GM12878 (cell line): ENCODE measurements around the gene DENND1B. TPM values are rescaled to one million over a fixed set of nuclear protein-coding genes. Genes with fewer than 3 reads are reported as not detected.

ENCODE experiments used
- ATAC-seq: fragments of 200-7000 bp; cut with Tn5 transposase; 3 replicates; pipeline ENCODE4 v1.9.1; 2020; ENCODE audit warnings: mild to moderate bottlenecking, moderate library complexity
- BruUV-seq: library from RNA; stranded (reverse); fragments of 400-500 nt; replicated peaks from 2 replicates; lab custom pipeline; 2021; lab: Mats Ljungman, UMichigan
- CTCF ChIA-PET: fragments of 300-600 bp; sonication (Branson Sonifier 250); formaldehyde crosslinking; extraction: SDS; loops from one replicate; lab custom pipeline; 2021; ENCODE audit warnings: inconsistent platforms; lab: Yijun Ruan, JAX
- POLR2A ChIA-PET: fragments of 350-600 bp; formaldehyde crosslinking; extraction: SDS; loops from one replicate; lab custom pipeline; 2021; ENCODE audit warnings: inconsistent platforms; lab: Charles Lee
- RAD21 ChIA-PET: fragments of 300-600 bp; sonication (Branson Sonifier 250); formaldehyde crosslinking; loops from one replicate; lab custom pipeline; 2023; ENCODE audit warnings: antibody characterized with exemption; ENCODE audit not compliant: unreplicated experiment; lab: Charles Lee
- SMC1A ChIA-PET: fragments of 300-600 bp; sonication (Branson Sonifier 250); formaldehyde crosslinking; loops from one replicate; lab custom pipeline; 2023; ENCODE audit not compliant: unreplicated experiment, uncharacterized antibody; lab: Charles Lee
- DNase-seq: peaks from one replicate; pipeline ENCODE4 v3.0.0-alpha.2; 2011; ENCODE audit warnings: low read depth, low spot score
- FAIRE-seq: peaks from 3 replicates; lab custom pipeline; 2011; peaks lifted over from hg19 to GRCh38; lab: Jason Lieb, UNC
- H2AFZ ChIP-seq: 2 replicates; pipeline ENCODE4 v1.6.0; 2011; ENCODE audit warnings: low read depth, low read length, control low read depth; ENCODE audit not compliant: control insufficient read depth
- H3K27ac ChIP-seq: 2 replicates; pipeline ENCODE4 v1.5.1; 2011; ENCODE audit warnings: control low read depth; ENCODE audit not compliant: control insufficient read depth, insufficient read depth
- H3K27me3 ChIP-seq, 2 experiments: replicated peaks in 1 of 2; 2 replicates each; pipeline versions ENCODE4 v1.6.0 to v1.6.1; 2011; ENCODE audit warnings: low read length in 1 of 2; ENCODE audit not compliant: control insufficient read depth in 2 of 2, insufficient read depth in 2 of 2
- H3K36me3 ChIP-seq, 2 experiments: 2 replicates each; pipeline ENCODE4 v1.5.1; 2011; ENCODE audit warnings: low read length in 1 of 2; ENCODE audit not compliant: control insufficient read depth in 2 of 2, insufficient read depth in 2 of 2
- H3K4me1 ChIP-seq: 2 replicates; pipeline ENCODE4 v1.6.1; 2011; ENCODE audit warnings: mild to moderate bottlenecking, low read length, moderate library complexity, mixed read lengths; ENCODE audit not compliant: control insufficient read depth, insufficient read depth
- H3K4me2 ChIP-seq: 2 replicates; pipeline ENCODE4 v1.6.0; 2011; ENCODE audit warnings: control low read depth; ENCODE audit not compliant: control insufficient read depth, insufficient read depth
- H3K4me3 ChIP-seq: fragments of 200-600 bp; sonication (generic); 2 replicates; pipeline ENCODE4 v1.5.1; 2016
- H3K79me2 ChIP-seq: 2 replicates; pipeline ENCODE4 v1.6.0; 2011; ENCODE audit warnings: low read length; ENCODE audit not compliant: control insufficient read depth, insufficient read depth
- H3K9ac ChIP-seq: 2 replicates; pipeline ENCODE4 v1.8.0; 2011; ENCODE audit warnings: low read length, control low read depth, mixed read lengths; ENCODE audit not compliant: control insufficient read depth, insufficient read depth
- H3K9me3 ChIP-seq: replicated peaks from 3 replicates; pipeline ENCODE4 v1.5.1; 2011; ENCODE audit warnings: mild to moderate bottlenecking, low read length; ENCODE audit not compliant: control insufficient read depth, insufficient read depth
- H4K20me1 ChIP-seq: 2 replicates; pipeline ENCODE4 v1.6.0; 2011; ENCODE audit not compliant: control insufficient read depth, insufficient read depth
- CBFB ChIP-seq: IDR thresholded peaks from 2 replicates; pipeline ENCODE4 v1.6.1; 2016; ENCODE audit warnings: antibody characterized with exemption, low read depth
- E2F8 ChIP-seq: fragments of 450-650 bp; IDR thresholded peaks from 2 replicates; pipeline ENCODE4 v1.6.1; 2018; ENCODE audit warnings: mild to moderate bottlenecking, low read depth, moderate library complexity; ENCODE audit not compliant: partially characterized antibody
- FOXK2 ChIP-seq: fragments of 450-650 bp; IDR thresholded peaks from 2 replicates; pipeline ENCODE4 v1.6.1; 2017; ENCODE audit warnings: mild to moderate bottlenecking, moderate library complexity
- KAT2A ChIP-seq: conservative IDR thresholded peaks from 2 replicates; pipeline ENCODE4 v1.6.1; 2011; ENCODE audit warnings: low read depth, low read length; ENCODE audit not compliant: control insufficient read depth
- POU2F2 ChIP-seq: IDR thresholded peaks from 3 replicates; pipeline ENCODE4 v1.6.1; 2011; ENCODE audit warnings: low read depth, mild to moderate bottlenecking, low read length, borderline replicate concordance
- SP1 ChIP-seq: IDR thresholded peaks from one replicate; pipeline ENCODE4 v1.6.1; 2011; ENCODE audit warnings: low read depth, low read length
- SPI1 ChIP-seq: IDR thresholded peaks from 2 replicates; pipeline ENCODE4 v1.6.1; 2011; ENCODE audit warnings: low read depth, mild to moderate bottlenecking, low read length, moderate library complexity, borderline replicate concordance; ENCODE audit not compliant: insufficient read depth
- SREBF2 ChIP-seq: IDR thresholded peaks from 2 replicates; pipeline ENCODE4 v1.6.1; 2012; ENCODE audit warnings: mild to moderate bottlenecking, low read length
- ZNF384 ChIP-seq: IDR thresholded peaks from 2 replicates; pipeline ENCODE4 v1.6.1; 2012; ENCODE audit warnings: low read depth, mild to moderate bottlenecking, low read length, improper control_type of control experiment, borderline replicate concordance
- WGBS: methylation state at CpG from one replicate; pipeline ENCODE4 v1.1.6; 2016; ENCODE audit warnings: low lambda C conversion rate; ENCODE audit not compliant: insufficient replicate concordance, insufficient coverage; ENCODE audit errors: missing lambda C conversion rate; 5-methylcytosine and 5-hydroxymethylcytosine counted together
- in situ Hi-C: fragments of 300-500 bp; cut with MboI; formaldehyde crosslinking; loops from 9 replicates; pipeline ENCODE4 v1.14.3; 2018; ENCODE audit warnings: mixed read lengths
- intact Hi-C: fragments of 100-400 bp; cut with micrococcal nuclease; formaldehyde crosslinking; loops from one replicate; pipeline ENCODE4 v1.14.2; 2022; ENCODE audit not compliant: unreplicated experiment
- polyA plus RNA-seq, 11 experiments: library from polyadenylated mRNA; depleted of rRNA in 4 of 11; unstranded in 6 of 11; stranded (reverse) in 5 of 11; fragments of >200 nt; fragmentation: Nextera tagmentation in 4 of 11; fragmentation: Illumina TruSeq in 1 of 11; extraction: Ambion mirVana in 4 of 11; extraction: Trizol in 1 of 11; gene quantifications; 1 replicate in 1 of 11; 2 replicates in 10 of 11; pipeline versions ENCODE4 v1.2.1 to v1.2.3, GENCODE V29; 2011 to 2016; ENCODE audit warnings: inconsistent platforms in 2 of 11, missing spikeins in 2 of 11, low read depth in 1 of 11
- total RNA-seq, 4 experiments: library from RNA; depleted of rRNA in 3 of 4; stranded (reverse); fragments of >200 nt in 3 of 4; fragmentation: Illumina TruSeq in 1 of 4; extraction: Trizol in 1 of 4; gene quantifications; 2 replicates each; pipeline versions ENCODE4 v1.2.1 to v1.2.3, GENCODE V29; 2013 to 2021
- TF ChIP-seq, protein P1 (sequence below): fragments of 450-650 bp; IDR thresholded peaks from 2 replicates; pipeline ENCODE4 v1.6.1; 2016; ENCODE audit warnings: mild to moderate bottlenecking

Gene DENND1B
- total and polyA plus RNA-seq, 10 of the 15 experiments (the other 5 are each of a cell fraction or from before 2014, with no cell fraction given): 1.7 to 10.7 (median 8.0) TPM

DNA sequence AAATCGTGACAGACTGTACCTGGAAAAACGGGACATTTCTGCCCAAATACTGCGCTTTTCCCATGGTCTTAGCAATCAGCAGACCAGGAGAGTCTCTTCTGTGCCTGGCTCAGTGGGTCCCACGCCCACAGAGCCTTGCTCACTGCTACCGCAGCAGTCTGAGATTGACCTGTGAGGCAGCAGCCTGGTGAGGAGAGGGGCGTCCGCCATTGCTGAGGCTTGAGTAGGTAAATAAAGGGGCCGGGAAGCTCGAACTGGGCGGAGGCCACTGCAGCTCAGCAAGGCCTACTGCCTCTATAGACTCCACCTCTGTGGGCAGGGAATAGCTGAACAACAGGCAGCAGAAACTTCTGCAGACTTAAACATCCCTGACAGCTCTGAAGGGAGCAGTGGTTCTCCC is 203.1 kb downstream of the DENND1B start:
- WGBS: 54% methylated on average over 10 of the region's 10 CpGs
- Histone ChIP-seq H3K9ac (no peak overlapping the region), H3K36me3 (no peaks in the 10 kb centered on the region), H3K4me1 (no peaks in the 10 kb centered on the region), H3K4me3 (no peak overlapping the region), H3K79me2 (no peaks in the 10 kb centered on the region), H2AFZ (no peak overlapping the region), H4K20me1 (no peaks in the 10 kb centered on the region), H3K4me2 (no peak overlapping the region), H3K9me3 (no peaks in the 10 kb centered on the region), H3K27me3 (no peaks in the 10 kb centered on the region), H3K27ac (no peak overlapping the region)
- POLR2A ChIA-PET: no interaction called here
- intact Hi-C loops (no loop called here), in situ Hi-C loops (no loop called here)
- TF ChIP-seq E2F8 (no peak), SPI1 (no peak), KAT2A (no peak)
- ATAC-seq (no peak), DNase-seq (no peak), FAIRE-seq (no peak)
- CTCF ChIA-PET: no interaction called here
- no TSS peak for BruUV-seq
- RAD21 ChIA-PET: no interaction called here
- SMC1A ChIA-PET: no interaction called here

- Histone ChIP-seq H3K9ac (no peak overlapping the region), H2AFZ (no peak overlapping the region), H3K9me3 (no peaks in the 10 kb centered on the region), H3K36me3 (no peaks in the 10 kb centered on the region), H3K4me1 (no peaks in the 10 kb centered on the region), H3K79me2 (no peaks in the 10 kb centered on the region), H4K20me1 (no peaks in the 10 kb centered on the region), H3K27ac (no peak overlapping the region), H3K4me2 (no peak overlapping the region), H3K4me3 (no peak overlapping the region), H3K27me3 (no peaks in the 10 kb centered on the region)
- no peak for FAIRE-seq
- intact Hi-C loops: no loop called here
- ChIA-PET CTCF (interaction anchor here (0.6 kb wide), 1 partner anchor 17 kb away, joined by 3 read pairs; no protein-coding TSS in a partner anchor), SMC1A (interaction anchor here (1.2 kb wide), 1 partner anchor 10 kb away, joined by 3 read pairs; no protein-coding TSS in a partner anchor), POLR2A (no interaction called here), RAD21 (no interaction called here)
- ATAC-seq: no peak
- no peak for DNase-seq
- WGBS: 73% methylated on average over 2 of the region's 2 CpGs
- BruUV-seq: no TSS peak
- in situ Hi-C loops: no loop called here
- TF ChIP-seq ZNF384 (no peak), CBFB (no peak), SREBF2 (no peak), POU2F2 (no peak), SP1 (no peak), FOXK2 (no peak)
- TF ChIP-seq, protein P1, sequence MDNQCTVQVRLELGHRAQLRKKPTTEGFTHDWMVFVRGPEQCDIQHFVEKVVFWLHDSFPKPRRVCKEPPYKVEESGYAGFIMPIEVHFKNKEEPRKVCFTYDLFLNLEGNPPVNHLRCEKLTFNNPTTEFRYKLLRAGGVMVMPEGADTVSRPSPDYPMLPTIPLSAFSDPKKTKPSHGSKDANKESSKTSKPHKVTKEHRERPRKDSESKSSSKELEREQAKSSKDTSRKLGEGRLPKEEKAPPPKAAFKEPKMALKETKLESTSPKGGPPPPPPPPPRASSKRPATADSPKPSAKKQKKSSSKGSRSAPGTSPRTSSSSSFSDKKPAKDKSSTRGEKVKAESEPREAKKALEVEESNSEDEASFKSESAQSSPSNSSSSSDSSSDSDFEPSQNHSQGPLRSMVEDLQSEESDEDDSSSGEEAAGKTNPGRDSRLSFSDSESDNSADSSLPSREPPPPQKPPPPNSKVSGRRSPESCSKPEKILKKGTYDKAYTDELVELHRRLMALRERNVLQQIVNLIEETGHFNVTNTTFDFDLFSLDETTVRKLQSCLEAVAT: no peak
These were observed 207.8 kb downstream of the DENND1B start for GRCh38 chr1:197567442-197567841.
